ENCODE measurements around the gene MEGF11.

Gene MEGF11

GRCh38 chr15:66065325-66065724, 188.2 kb downstream of the MEGF11 start:
- no peak for DNase-seq (ENCODE audit: low read depth)

GRCh38 chr15:66063147-66063546, 190.4 kb downstream of the MEGF11 start:
- no peak for DNase-seq (ENCODE audit: low read depth)

- no peak for DNase-seq (ENCODE audit: low read depth)
Measured at GRCh38 chr15:66057089-66057488, 196.5 kb downstream of the MEGF11 start.

GRCh38 chr15:66053991-66054390, 199.6 kb downstream of the MEGF11 start:
- DNase-seq (ENCODE audit: low read depth): no peak

- no peak for DNase-seq (ENCODE audit: low read depth)
Measured at GRCh38 chr15:66051833-66052232, 201.7 kb downstream of the MEGF11 start.

- DNase-seq (ENCODE audit: low read depth): no peak
Measured at GRCh38 chr15:66050264-66050663, 203.3 kb downstream of the MEGF11 start.

GRCh38 chr15:66049353-66049752, 204.2 kb downstream of the MEGF11 start:
- no peak for DNase-seq (ENCODE audit: low read depth)

GRCh38 chr15:66047321-66048024, 206.1 kb downstream of the MEGF11 start:
- DNase-seq (ENCODE audit: low read depth): no peak

GRCh38 chr15:66046751-66047150, 206.8 kb downstream of the MEGF11 start:
- no peak for DNase-seq (ENCODE audit: low read depth)

GRCh38 chr15:66046326-66046725, 207.2 kb downstream of the MEGF11 start:
- no peak for DNase-seq (ENCODE audit: low read depth)

GRCh38 chr15:66045542-66045941, 208.0 kb downstream of the MEGF11 start:
- no peak for DNase-seq (ENCODE audit: low read depth)

GRCh38 chr15:66044837-66045236, 208.7 kb downstream of the MEGF11 start:
- DNase-seq (ENCODE audit: low read depth): no peak

- no peak for DNase-seq (ENCODE audit: low read depth)
Measured at GRCh38 chr15:66043264-66043663, 210.3 kb downstream of the MEGF11 start.

- no peak for DNase-seq (ENCODE audit: low read depth)
Measured at GRCh38 chr15:66042624-66043023, 210.9 kb downstream of the MEGF11 start.

- DNase-seq (ENCODE audit: low read depth): no peak
Measured at GRCh38 chr15:66041276-66041675, 212.3 kb downstream of the MEGF11 start.

- DNase-seq (ENCODE audit: low read depth): no peak
Measured at GRCh38 chr15:66040211-66040892, 213.2 kb downstream of the MEGF11 start.

- DNase-seq (ENCODE audit: low read depth): no peak
Measured at GRCh38 chr15:66039117-66039871, 214.3 kb downstream of the MEGF11 start.

- no peak for DNase-seq (ENCODE audit: low read depth)
Measured at GRCh38 chr15:66038387-66039116, 215.0 kb downstream of the MEGF11 start.

- DNase-seq (ENCODE audit: low read depth): no peak
Measured at GRCh38 chr15:66036859-66037258, 216.7 kb downstream of the MEGF11 start.

GRCh38 chr15:66035901-66036300, 217.6 kb downstream of the MEGF11 start:
- no peak for DNase-seq (ENCODE audit: low read depth)

GRCh38 chr15:66033143-66033542, 220.4 kb downstream of the MEGF11 start:
- no peak for DNase-seq (ENCODE audit: low read depth)

GRCh38 chr15:66032006-66032405, 221.5 kb downstream of the MEGF11 start:
- no peak for DNase-seq (ENCODE audit: low read depth)

Data from GM04504 (cell line).